Activated T-cell treated with anti-CD3 and anti-CD28 coated beads for 1 hour (primary cell): Measurements from ENCODE around the gene AGAP5.

Experiments
- DNase-seq: peaks from one replicate; pipeline ENCODE4 v3.0.0-alpha.2; 2020; ENCODE audit warnings: low read depth

The AGAP5 gene

DNA sequence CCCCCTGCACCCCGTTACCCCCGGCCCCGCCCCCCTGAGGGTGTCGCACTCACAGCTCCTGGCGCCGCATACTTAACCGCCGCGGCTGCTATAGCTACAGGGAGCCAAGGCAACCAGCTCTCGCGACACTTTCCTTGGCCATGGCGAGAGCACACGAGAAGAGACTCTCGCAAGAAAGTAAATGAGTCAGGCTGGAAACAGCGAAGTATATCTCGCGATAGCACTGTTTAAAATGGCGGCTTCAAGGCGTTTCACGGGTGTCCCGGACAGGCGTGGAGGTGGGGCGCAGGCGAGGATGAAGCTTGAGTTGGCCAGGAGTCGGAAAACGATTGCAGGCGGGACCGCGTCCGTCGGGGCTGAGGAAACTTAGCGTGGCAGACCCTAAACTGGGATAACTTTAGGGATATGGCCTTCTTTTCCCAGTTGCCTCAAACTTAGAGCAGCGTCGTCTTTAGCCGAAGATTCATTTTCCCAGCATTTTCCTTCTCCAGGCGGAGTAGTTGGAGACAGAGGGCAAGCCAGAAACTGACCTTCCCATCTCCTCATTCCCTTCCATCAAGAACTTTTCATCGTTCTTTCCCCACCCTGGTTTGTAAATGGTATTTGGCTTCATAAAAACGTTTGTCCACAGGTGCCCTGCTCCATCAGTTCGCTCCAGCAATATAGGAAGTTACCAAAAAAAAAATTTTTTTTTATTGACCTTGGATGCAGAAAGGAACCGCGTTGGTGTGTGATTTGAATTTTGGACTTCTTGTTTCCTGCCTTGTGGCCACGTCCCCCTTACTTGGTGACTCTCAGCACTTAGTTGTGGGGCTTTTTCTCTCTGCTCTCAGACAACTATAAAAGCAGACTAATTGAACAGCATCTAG lies 71.8 kb downstream of the AGAP5 start:
- DNase-seq: peak; percentile 84

DNA sequence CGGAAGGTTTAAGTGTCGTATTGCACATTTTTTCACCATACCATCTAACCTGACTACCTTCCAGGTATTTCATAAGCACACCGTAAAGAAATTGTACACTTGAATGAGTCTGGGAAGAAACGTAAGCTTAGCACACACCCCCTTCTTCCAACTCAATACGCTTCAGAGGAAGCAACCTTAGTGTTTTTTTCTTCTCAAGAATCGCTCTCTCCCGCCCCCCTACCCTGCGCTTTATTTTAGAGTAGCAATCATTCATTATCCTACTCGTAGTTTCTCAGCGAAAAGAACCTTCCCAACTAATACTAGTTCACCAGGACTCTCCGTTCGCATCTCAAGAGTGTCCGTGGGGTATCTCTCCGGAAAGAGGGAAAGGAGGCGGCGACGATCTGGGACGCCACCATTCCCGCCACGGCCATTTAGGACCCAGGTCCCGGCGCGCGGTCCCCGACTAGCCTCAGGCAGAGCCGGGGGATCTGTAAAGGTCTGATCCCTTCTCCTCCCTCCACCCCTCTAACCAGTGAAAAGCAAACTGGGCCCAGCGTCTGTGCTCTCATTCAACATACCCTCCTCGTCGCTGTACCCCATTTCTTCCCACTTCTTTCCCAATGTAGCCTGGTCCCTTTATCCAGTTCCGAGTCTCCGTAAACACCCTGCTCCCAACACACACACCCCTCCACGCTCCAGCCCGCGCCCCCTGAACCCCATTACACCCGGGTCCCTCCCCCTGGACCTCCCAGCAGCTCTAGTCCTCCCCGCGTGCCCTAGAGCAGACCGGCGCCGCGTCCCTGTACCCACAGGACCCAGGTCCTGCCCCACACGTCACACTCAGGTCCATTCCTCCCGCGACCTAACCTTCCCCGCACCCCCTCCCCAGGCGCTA lies 72.7 kb downstream of the AGAP5 start:
- DNase-seq: no peak
